Neural cell (in vitro differentiated cells): ENCODE measurements around the gene NUDCD2.

Source experiments
- CTCF ChIP-seq: fragments of 450-650 bp; IDR thresholded peaks from 2 replicates; pipeline ENCODE4 v1.5.1; 2014; ENCODE audit warnings: antibody characterized with exemption, mild to moderate bottlenecking, moderate library complexity; ENCODE audit not compliant: poor library complexity, severe bottlenecking
- EP300 ChIP-seq: fragments of 450-650 bp; conservative IDR thresholded peaks from 2 replicates; pipeline ENCODE4 v1.6.1; 2014; ENCODE audit warnings: antibody characterized with exemption, mild to moderate bottlenecking, moderate library complexity; ENCODE audit not compliant: poor library complexity, severe bottlenecking
- TAF1 ChIP-seq: IDR thresholded peaks from 2 replicates; pipeline ENCODE4 v1.6.1; 2012; ENCODE audit warnings: low read depth

DNA sequence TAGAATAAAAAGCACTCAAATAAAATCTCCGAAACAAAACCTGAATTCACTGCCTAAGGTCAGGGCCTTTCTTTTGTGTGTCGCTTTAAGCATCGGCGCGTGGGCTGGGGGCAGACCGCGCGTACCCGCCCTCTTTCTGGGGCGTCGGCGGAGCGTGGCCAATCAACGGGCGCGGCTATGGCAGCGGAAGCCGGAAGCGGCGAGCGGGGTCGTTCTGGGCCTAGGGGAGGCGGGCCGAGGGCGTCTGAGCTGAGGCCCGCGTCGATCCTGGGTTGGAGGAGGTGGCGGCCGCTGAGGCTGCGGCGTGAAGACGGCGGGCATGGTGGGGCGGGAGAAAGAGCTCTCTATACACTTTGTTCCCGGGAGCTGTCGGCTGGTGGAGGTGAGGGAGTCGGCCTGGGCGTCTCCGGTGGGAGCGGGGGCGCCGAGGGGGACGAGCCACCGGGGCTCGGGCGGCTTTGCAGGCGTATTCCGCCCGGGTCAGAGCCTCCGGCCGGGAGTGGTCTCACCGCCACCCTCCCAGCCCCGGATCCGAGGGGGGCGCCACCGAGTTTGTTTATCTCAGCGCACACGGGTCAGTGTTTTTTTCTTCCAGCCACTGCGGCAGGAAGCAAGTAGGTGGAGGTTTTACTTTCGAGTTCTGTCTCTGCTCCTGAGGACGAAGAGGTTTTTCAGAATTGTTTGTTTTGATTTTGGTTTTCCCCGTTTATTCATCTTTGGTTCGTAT, 45.6 kb upstream of the NUDCD2 start, which contains the start of gene MAT2B:
- peak; percentile 77 for TF ChIP-seq CTCF
- peak; percentile 44 for TF ChIP-seq TAF1
- no peak for TF ChIP-seq EP300
